Esophagus muscularis mucosa (tissue), 4 donors: Measurements from ENCODE around the gene RCOR1.

ENCODE experiments used
- CTCF ChIP-seq, 3 experiments: fragments of 200-600 bp in 2 of 3; fragments of 450-650 bp in 1 of 3; sonication (generic) in 2 of 3; IDR thresholded peaks; one replicate each; pipeline ENCODE4 v1.5.1; 2017 to 2019; ENCODE audit warnings: antibody characterized with exemption in 3 of 3, mild to moderate bottlenecking in 2 of 3, moderate library complexity in 1 of 3
- EP300 ChIP-seq: sonication (generic); formaldehyde crosslinking; IDR thresholded peaks from one replicate; pipeline ENCODE4 v1.6.1; 2017; ENCODE audit warnings: antibody characterized with exemption
- POLR2A ChIP-seq: fragments of 450-650 bp; IDR thresholded peaks from one replicate; pipeline ENCODE4 v1.6.1; 2017; ENCODE audit warnings: antibody characterized with exemption, moderate library complexity, mild to moderate bottlenecking, low read depth

GRCh38 chr14:102708494-102708893 lies 116.0 kb downstream of the RCOR1 start:
- TF ChIP-seq EP300 (no peak), CTCF (IDR thresholded peaks at IDR 0.05) (no peak), POLR2A (no peak)
